Astrocyte of the spinal cord (primary cell): ENCODE results near the gene GPRIN1.

Experiments used
- DNase-seq: peaks from one replicate; pipeline ENCODE4 v3.0.0; 2011; ENCODE audit warnings: low read depth, low spot score
- H3K4me3 ChIP-seq: 2 replicates; pipeline ENCODE4 v1.5.1; 2011; ENCODE audit warnings: low read depth, mild to moderate bottlenecking, low read length, moderate library complexity
- CTCF ChIP-seq: IDR thresholded peaks from 2 replicates; pipeline ENCODE4 v1.5.1; 2012; ENCODE audit warnings: low read depth, mild to moderate bottlenecking, low read length, inconsistent platforms
- in situ Hi-C: cut with HindIII; loops from 2 replicates; pipeline ENCODE4 v1.10.0; 2017; ENCODE audit warnings: low sequenced_read_pairs

Gene GPRIN1

GRCh38 chr5:176643491-176644219, 33.7 kb upstream of the GPRIN1 start:
- no peak for DNase-seq
- in situ Hi-C loops: no loop called here
- H3K4me3 ChIP-seq: no peak overlapping the region
- no peak for TF ChIP-seq CTCF

- TF ChIP-seq CTCF: no peak
- DNase-seq: no peak
- no peak overlapping the region for H3K4me3 ChIP-seq
- in situ Hi-C loops: no loop called here
Measured at GRCh38 chr5:176642675-176643490, 32.9 kb upstream of the GPRIN1 start.

- no peak for DNase-seq
- in situ Hi-C loops: no loop called here
- TF ChIP-seq CTCF: no peak
- H3K4me3 ChIP-seq: no peak overlapping the region
Measured at GRCh38 chr5:176640616-176641015, 30.7 kb upstream of the GPRIN1 start.

GRCh38 chr5:176639981-176640380, 30.0 kb upstream of the GPRIN1 start:
- in situ Hi-C loops: no loop called here
- H3K4me3 ChIP-seq: no peak overlapping the region
- no peak for DNase-seq
- TF ChIP-seq CTCF: no peak

- in situ Hi-C loops: no loop called here
- DNase-seq: no peak
- H3K4me3 ChIP-seq: no peak overlapping the region
- TF ChIP-seq CTCF: no peak
Measured at GRCh38 chr5:176639208-176639607, 29.3 kb upstream of the GPRIN1 start.

GRCh38 chr5:176638437-176638836, 28.5 kb upstream of the GPRIN1 start:
- no peak overlapping the region for H3K4me3 ChIP-seq
- TF ChIP-seq CTCF: no peak
- in situ Hi-C loops: no loop called here
- DNase-seq: no peak
